HG02981 (cell line): ENCODE results near the gene MYO10.
A peak's percentile ranks its signal among the peaks of the same experiment; 100 is the strongest.
"Not testable (repeated sequence)": the region's sequence is repeated elsewhere in the genome, so short reads cannot be mapped to it uniquely, and the experiment has no call there.

ENCODE experiments used
- ATAC-seq: cut with Tn5 transposase; IDR thresholded peaks from one replicate; pipeline ENCODE4 v1.9.1; 2021; ENCODE audit warnings: mild to moderate bottlenecking, moderate library complexity; ENCODE audit not compliant: unreplicated experiment

MYO10 gene

GRCh38 chr5:16722097-16722495, 214.0 kb downstream of the MYO10 start:
- no peak for ATAC-seq

GRCh38 chr5:16721151-16722096, 214.7 kb downstream of the MYO10 start:
- no peak for ATAC-seq

GRCh38 chr5:16718036-16718435, 218.1 kb downstream of the MYO10 start:
- not testable (repeated sequence) for ATAC-seq

- ATAC-seq, result no peak
Measured at GRCh38 chr5:16713386-16713928, 222.6 kb downstream of the MYO10 start.

GRCh38 chr5:16712620-16713019, 223.5 kb downstream of the MYO10 start:
- no peak for ATAC-seq

- ATAC-seq, result no peak
Measured at GRCh38 chr5:16712178-16712577, 223.9 kb downstream of the MYO10 start.

GRCh38 chr5:16709691-16710433, 226.2 kb downstream of the MYO10 start:
- no peak for ATAC-seq

- no peak for ATAC-seq
Measured at GRCh38 chr5:16707869-16708192, 228.3 kb downstream of the MYO10 start.

GRCh38 chr5:16707168-16707868, 228.8 kb downstream of the MYO10 start:
- ATAC-seq, result no peak

- ATAC-seq, result no peak
Measured at GRCh38 chr5:16704945-16705344, 231.1 kb downstream of the MYO10 start.

GRCh38 chr5:16702964-16703363, 233.1 kb downstream of the MYO10 start:
- ATAC-seq, result no peak

GRCh38 chr5:16701134-16702099, 234.7 kb downstream of the MYO10 start:
- ATAC-seq, result no peak

GRCh38 chr5:16700081-16700480, 236.0 kb downstream of the MYO10 start:
- ATAC-seq, result no peak

- no peak for ATAC-seq
Measured at GRCh38 chr5:16695779-16696178, 240.3 kb downstream of the MYO10 start.

GRCh38 chr5:16693879-16694278, 242.2 kb downstream of the MYO10 start:
- no peak for ATAC-seq

- no peak for ATAC-seq
Measured at GRCh38 chr5:16691731-16692130, 244.4 kb downstream of the MYO10 start.

GRCh38 chr5:16690243-16690852, 245.7 kb downstream of the MYO10 start:
- ATAC-seq, result peak; percentile 72

- ATAC-seq, result no peak
Measured at GRCh38 chr5:16687898-16688297, 248.2 kb downstream of the MYO10 start.

GRCh38 chr5:16685069-16685468, 251.0 kb downstream of the MYO10 start:
- ATAC-seq, result no peak

GRCh38 chr5:16681876-16682275, 254.2 kb downstream of the MYO10 start:
- ATAC-seq, result no peak
